GM18873 (cell line): Measurements from ENCODE around the gene COL24A1.

Experiments used
- ATAC-seq: cut with Tn5 transposase; IDR thresholded peaks from one replicate; pipeline ENCODE4 v1.9.1; 2021; ENCODE audit warnings: mild to moderate bottlenecking, moderate library complexity, moderate number of reproducible peaks; ENCODE audit not compliant: unreplicated experiment, low FRiP score

The COL24A1 gene

DNA sequence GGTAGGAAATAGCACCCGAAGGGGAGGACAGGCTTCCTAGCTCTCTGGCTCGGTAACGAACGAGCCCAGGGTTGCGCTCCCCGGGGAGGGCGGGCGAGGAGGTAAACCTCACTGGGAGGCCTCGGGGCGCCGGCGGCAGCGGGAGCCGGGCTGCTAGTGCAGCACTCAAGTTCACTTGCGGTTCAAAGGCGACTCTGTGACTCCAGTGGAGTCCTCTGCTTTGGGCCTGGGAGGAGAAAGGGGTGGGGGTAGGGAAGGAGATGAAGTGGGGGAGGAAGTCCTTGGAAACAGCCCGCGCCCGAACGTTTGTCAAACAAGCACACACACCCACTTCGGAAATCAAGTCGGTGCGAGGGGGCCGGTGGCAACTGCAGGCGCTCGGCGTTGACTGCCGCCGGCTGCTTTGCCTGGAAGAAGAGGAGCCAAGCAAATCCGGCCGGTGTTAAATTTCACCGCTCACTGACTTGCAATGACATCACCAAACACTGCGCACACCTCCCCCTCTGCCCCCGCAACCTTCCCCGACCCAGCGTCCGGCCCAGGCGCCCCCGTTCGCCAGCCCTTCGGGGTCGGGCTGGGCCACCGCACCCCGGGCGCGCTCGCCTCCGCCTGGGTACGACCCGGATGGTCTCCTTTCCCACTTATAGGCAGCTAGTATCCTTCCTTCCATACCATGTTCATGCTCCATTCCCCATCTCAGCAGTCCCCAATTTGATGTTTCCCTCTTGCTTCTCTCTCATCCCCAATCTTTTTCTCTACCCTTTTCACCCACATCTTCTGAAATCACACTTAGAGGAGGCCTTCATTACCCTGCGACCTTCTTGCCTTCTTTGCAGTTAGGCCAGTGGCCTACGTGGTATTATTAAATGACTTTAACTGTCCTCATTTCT lies at the start of gene COL24A1:
COL24A1 (minus strand) TSS at position 207 of the 890 bp plus-strand sequence. CDS start 376 bp downstream, outside the sequence.
- no peak for ATAC-seq

DNA sequence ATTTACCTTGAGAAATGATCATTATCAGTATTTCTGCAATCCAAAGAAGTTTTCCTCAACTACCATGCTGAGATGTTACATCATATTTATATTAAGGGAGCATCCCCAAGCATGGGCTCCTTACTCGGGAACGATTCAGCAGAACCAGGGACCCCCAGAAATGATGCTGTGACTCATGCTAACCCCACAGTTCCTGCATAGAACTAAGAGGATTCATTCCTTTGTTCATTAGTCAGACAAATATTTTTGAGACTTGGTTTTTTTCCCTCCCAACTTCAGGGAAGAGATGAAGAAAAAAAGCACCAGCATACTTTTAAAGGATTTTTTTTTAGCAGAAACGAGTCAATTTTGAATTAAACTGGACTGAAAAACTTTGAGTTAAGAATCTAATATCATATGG lies 49.2 kb upstream of the COL24A1 start:
- ATAC-seq = no peak

DNA sequence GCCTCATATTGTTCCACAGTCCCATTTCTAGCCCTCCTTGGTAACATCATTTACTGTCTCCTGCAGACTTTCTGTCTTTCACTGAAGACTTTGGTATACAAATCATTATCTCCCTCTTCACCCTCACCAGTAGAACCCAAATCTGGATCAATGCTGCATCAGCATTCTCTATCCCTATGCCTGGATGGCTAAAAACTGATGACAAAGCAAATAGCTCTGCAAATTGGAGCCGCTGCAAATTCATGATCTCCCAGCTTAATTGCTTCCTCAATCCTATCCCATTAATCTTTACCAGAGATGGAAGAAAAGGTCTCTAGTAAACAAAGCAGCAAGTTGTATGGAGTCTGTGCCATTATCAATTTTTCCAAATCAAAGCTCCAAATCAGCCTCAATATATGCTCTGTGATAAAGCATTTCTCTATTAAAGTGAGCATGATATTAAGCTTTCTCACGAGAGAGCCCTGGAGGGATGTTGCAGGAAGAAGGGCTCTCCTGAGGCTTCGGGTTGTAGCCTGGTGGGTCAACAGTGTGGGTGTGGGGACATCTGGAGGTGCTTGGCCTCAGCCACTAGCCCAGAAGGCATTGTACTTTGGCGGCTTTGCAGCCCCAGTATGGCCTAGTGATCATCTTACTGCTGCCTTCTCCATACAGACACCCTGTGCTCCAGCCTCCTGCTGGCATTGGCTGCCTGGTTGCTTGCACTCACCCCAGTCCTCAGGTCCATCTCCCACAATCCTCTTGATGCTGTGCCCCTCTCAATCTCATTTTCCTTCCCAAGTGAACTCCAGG lies 46.2 kb upstream of the COL24A1 start:
- ATAC-seq = no peak

DNA sequence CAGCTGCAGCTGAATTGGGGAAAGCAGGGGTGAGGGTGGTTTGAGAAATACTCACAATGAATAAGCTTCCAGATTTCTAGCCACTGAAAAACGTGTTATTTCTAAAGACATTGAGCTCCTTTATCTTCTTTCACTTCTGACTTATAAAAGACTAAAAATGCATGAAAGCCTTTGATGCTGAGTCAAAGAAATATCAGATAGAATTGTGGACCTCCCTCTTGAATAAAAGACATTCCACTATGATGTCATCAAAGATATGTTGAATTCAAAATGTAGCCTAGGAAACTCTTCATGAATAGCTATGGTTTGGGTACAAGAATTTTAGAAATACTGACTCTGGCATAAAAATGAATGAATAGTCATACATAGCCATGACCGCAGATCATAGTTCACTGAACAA lies 44.7 kb upstream of the COL24A1 start:
- no peak for ATAC-seq

DNA sequence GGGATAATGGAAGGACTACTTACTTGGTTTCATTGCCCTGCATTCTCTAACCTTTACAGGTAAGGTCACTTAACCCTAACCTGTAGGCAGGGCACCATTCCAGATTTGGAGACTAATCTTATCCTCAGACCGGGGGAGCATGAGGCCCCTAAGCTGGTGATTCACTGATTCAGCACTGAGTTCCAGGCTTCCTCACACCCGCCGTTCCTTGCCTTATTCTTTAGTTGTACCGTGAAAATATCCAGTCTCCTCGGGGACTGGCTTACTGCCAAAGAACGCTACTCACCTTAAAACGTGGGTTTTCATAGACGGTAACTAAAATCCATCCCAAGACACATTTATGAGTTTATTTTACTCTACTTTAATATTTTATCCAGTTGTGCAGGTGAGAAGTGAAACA lies 44.3 kb upstream of the COL24A1 start:
- ATAC-seq = no peak

DNA sequence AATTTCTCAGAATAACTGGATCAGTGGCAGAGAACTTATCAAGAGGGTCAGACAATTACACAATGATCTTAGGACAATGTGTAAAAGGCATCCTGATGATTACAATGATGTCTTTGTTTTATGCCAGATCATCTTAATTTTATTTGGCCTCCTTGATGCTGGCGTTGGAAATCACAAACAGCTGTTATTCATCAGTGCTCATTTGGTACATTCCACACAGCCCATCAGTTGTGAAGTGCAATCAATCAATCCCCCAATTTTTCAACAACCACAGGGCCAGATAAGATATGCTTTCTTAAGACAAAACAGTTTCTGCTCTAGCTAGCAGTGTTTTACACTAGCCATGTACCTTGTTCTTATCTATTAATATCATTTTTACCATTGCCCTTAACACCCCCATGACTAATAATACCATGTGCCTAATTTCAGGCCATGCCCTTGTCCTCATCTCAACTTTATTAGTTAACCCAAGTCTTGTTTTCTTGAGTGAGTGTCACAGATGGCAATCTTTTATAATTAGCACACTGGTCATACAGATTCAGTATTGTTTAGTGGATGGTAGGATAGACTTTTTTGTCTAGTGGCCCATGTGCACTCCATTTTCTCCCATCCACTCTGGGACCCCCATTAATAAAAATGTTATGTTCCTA lies 40.8 kb upstream of the COL24A1 start:
- no peak for ATAC-seq

DNA sequence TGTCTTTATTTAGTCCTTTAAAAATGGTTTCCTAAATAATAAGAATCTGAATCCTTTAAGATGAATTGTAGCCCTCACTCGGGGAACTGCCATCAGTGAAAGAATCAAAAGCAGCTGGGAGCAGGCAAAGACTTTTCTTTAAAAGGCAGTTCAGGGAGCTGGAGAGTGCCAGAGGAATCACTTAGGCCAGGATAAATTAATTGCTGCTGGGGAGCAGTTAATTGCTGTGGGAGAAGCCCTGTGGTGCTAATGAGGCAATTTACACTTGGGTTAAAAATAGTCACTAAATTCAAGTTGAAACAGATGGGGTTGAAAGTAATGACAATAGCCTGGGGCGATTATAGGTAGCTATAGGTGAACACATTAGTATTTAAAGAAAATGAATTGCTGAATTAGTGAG lies 38.7 kb upstream of the COL24A1 start:
- no peak for ATAC-seq

DNA sequence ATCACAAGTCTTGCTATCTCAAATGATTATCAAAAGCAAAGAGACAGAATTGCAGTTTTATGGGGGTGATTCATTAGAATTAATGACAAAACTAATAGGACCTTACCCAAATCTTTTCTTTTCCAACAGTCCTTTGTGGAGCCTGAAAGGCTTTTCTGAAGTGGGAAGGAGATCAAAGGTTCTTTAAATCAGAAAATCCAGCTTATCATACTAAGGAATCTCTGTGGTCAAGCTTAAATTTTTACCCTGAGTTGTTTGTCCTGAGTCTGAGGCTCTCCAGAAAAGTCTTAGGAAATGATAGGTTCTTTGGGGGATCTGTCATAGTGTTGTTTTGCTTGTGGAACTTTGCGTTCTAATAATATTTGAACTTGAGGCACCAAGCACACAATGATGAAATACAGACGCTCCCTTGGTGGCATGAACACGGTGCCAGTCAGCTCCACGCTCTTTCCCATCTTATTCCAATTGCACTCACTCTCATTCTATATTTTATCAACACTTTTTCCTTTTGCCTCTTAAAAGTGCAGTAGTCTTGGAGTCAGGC lies 38.0 kb upstream of the COL24A1 start:
- no peak for ATAC-seq

DNA sequence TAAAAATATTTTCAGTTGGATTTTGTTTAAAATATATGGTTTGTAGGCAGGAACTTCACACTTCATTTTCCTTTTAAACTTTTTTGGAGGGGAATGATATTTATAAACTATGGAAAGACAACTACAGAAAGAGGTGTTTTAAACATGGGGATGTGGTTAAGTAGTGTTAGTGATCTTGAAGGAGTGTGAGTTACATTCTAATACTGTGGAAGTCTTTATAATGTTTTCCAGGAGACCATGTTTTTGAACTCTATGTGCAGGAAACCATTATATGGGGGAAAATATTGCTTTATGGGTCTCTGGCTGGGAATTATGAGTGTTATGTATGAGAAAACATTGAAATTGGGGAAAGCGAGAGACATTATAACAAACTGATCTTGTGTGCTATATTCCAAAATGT lies 35.8 kb upstream of the COL24A1 start:
- no peak for ATAC-seq

DNA sequence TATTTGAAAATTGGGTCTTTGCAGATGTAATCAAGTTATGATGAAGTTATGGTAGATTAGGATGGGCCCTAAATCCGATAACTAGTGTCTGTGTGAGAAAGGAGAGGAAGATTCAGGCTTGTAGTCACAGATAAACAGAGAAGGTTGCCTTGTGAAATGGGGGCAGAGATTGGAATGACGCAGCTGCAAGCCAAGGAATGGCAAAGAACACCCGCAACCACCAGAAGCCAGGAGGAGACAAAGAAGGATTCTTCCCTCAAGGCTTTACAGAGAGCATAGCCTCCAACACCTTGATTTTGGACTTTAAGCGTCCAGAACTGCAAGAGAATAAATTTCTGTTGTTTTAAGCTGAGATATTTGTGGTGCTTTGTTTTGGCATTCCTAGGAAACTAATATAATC lies 35.4 kb upstream of the COL24A1 start:
- no peak for ATAC-seq

DNA sequence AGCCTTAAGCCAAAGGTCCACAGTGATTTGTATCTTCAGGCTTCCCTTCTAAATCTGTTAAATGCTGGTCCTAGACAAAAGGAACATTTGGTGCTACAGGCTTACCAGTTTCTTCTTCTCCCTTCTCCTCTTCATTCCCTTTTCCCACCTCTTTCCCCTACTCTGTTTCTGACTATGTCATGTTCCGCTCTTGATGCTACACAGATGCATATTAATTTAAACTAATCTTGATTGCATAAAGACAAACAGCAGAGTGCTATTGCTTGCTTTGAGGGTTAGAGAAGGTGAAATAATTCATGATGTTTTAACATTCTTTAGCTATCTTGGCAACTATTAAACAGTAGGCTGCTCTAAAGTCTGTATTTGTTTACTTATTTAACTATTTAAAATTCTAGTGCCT lies 34.3 kb upstream of the COL24A1 start:
- ATAC-seq = no peak

DNA sequence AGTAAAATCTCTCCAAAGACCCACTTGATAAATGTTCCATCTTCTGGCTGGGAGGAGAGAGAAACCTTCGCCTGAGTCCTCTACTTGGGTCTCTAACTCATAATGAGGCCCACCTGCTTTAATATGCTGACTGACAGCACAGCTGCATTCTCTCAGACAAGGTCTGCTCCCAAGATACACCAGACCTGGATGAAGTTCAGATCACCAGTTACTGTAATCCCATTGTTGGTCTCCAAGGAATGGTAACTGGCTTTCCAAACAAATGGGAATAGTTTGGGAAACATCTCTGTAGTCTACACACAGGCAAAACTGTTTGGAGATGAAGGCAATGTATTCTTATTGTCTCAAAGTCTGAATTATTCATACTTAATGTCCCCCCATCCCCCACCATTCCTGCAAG lies 27.9 kb upstream of the COL24A1 start:
- no peak for ATAC-seq

DNA sequence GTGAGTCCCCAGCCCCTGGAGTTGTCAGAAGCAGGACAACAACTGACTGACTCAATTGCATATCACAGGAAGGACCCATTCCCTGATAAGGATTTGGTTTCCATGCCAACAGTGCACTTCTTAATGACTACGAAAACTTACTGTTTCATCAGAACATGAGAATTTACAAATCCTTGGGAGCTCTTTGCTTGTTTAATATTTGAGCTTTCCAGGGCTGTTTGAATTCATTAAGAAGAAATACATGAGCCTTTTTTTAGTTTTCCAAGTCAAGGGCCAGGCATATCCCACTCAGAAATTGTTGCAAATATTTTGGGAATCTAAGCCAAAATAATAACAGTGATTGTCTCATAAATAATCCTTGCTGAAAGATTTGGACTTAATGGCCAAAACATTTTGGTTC lies 27.2 kb upstream of the COL24A1 start:
- ATAC-seq = no peak

DNA sequence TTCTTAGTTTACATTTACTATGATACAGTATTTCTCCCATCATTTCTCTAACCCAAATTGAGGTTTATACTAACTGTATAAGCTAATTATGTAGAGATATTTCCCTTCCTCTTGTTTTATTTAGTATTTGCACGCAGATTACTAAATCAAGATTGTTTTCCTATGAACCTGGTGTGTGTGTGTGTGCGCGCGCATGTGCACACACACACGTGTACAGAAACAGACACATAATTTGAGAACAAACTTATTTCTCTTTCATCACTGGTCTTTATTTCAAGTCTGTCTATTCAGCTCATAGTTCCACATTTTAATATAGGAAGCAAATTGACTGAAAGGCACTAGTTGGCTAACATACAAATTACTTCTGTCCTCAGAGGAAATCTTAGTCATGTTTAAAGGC lies 19.7 kb upstream of the COL24A1 start:
- no peak for ATAC-seq

DNA sequence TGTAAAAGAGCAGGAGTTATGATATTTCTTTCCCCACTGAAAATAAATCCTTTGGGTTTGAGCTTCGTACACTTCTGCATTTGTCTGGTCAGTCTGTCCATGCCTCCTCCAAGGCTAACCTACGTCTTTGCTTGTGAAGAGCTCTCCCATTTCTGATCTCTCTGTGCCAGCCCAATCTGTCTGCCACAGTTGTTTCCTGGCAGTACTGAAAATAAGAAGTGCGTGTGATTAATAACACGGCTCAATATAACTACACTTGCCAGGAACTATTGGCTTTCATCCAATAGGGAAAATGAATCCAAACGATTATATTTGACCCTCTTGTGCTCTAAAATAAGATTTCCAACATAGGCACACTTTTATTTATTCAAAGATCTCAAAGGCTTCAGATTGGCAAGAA lies 19.2 kb upstream of the COL24A1 start:
- ATAC-seq = no peak

DNA sequence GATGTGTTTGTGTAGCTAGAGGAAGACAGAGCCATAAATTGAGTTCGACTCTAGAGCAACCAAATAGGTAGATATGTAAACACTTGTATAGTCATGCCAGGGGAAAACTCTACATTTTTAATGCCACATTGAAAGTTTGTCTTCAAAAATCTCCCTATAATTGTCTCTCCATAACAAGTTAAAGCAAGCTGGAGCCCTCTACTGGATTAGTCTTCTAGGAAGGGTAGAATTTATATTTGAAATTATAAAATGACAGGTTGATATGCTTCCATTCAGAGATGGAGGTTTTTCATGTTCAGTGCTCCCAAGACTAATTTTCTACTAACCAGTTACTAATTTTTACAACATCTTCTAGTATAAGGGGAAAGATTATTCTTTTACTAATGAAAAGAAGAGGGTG lies 13.1 kb upstream of the COL24A1 start:
- no peak for ATAC-seq

DNA sequence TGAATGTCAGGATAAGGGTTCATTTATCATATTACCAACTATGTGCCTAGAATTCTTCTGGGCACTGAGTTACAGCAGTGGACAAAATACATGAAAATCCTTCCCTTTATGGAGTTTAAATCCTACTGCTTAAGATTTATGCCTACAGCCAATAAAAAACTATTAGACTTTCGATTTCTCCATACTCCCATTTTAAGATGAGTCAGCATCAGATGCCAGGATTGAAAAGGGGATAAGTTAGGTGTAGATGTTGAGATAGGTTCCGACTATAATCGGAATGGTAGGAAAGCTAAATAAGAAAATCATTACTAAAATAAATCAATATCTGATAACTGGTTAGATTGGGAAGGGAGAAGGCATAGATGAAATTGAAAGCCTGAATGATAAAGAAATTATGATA lies 3.2 kb upstream of the COL24A1 start:
- no peak for ATAC-seq

DNA sequence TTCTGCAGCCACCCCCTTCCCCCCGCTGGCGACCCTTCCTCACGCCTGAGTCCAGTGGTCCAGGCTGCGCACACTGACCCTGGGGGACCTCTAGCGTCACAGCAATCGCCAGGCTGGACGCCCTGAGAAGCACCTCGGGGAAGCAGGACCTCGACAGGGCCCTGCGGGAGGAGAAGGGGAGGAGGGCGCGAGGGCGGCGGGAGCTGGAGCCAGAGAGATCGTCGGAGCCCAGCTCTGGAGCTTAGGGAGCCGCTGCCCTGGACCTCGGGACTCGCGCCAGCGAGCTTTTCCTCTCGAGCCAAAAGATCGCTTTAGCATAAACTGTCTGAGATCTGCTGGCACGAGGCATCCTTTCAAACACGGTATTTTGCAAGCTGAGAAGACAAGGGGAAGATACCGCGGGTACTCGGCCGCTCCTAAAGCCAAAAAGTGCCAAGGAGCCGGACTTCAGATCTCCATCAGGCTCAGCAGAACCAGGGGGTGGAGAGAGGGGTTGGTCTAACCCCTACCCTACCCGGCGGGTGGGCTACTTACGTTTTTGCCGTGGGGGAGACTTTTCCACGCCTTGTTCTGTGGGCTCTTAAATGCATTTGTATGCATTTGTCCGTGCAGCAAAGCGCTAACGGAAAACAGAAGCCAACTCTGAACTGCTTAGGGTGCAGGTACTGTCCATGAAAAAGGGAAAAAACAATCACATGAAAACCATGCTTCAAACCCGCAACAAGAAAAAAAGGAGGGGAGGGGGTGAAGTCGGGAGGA lies 586 bp downstream of the COL24A1 start:
- no peak for ATAC-seq

DNA sequence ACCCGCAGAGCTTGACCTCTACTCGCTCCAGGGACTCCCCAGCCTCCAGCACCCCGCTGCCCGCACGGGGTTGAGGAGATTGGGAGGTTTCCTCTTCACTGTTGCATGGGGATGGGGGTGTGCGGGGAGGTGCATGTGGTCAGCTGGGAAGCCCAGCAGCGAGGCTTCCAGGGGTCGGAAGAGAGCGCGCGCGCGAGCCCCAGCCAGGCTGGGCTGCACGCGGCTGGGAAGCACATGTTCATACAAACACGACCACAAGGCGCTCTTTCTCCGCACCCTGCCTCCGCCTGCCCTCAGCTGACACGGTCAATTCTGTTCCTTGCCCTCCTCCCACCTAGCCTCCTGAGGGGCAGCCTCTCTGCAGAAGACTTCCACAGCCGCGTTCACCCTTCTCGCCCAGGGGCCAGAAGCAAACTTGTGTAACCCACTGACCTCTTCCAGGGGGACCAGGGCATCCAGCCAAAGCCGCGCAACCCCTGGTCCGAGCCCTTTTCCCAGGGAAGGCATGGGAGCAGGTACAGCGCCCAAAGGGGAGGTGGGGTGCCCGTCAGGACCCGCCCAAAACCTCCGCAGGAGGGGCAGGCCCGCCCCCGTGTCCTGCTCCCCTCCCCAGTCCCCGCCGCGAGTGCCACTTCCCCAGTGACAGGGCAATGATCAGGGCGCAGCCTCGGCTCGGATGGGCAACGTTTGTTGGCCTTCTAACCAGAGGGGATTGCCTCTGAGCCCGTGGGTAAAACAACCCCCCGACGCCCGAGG lies 1.3 kb downstream of the COL24A1 start:
- ATAC-seq = no peak
